Transverse colon (tissue), 3 donors: ENCODE data around the gene MYO1B.

Experiments used
- CTCF ChIP-seq, 5 experiments: fragments of 200-600 bp in 3 of 5; fragments of 450-650 bp in 2 of 5; sonication (generic) in 3 of 5; IDR thresholded peaks; 1 replicate in 2 of 5; 2 replicates in 3 of 5; pipeline ENCODE4 v1.5.1; 2016 to 2017; ENCODE audit warnings: antibody characterized with exemption in 5 of 5, inconsistent platforms in 3 of 5, mild to moderate bottlenecking in 2 of 5, moderate library complexity in 1 of 5
- POLR2A ChIP-seq: fragments of 450-650 bp; IDR thresholded peaks from one replicate; pipeline ENCODE4 v1.6.1; 2016; ENCODE audit warnings: antibody characterized with exemption, mild to moderate bottlenecking, moderate library complexity

DNA sequence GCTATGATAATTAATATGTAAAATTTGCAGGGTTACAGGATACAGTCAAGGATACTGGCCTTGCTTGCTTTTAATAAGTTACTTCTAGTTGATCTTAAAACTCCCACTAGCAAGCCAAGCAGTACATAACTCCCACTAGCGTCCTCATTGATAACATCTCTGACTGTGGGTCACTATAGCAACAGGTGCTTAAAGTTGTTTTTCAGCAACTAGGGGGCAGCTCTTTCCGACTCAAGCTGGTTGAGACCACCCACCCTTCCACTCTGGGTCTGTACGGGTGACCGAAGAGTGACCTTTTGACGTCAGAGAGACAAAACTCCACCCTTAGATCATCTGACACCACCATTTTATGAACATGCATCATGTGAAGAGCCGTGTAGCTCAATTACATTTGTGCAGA, 208.6 kb downstream of the MYO1B start:
- TF ChIP-seq POLR2A = no peak
- TF ChIP-seq CTCF (IDR thresholded peaks at IDR 0.05) = no peak
